GM20000 (cell line): ENCODE results near the gene PTPRN2.

Source experiments
- DNase-seq: peaks from one replicate; pipeline ENCODE4 v3.0.0; 2012; ENCODE audit warnings: low spot score
- TF ChIP-seq, protein P1 (sequence below): IDR thresholded peaks from 2 replicates; pipeline ENCODE4 v1.5.1; 2012; ENCODE audit warnings: mild to moderate bottlenecking, control low read depth; ENCODE audit errors: extremely low read depth, missing control alignments

Gene PTPRN2

GRCh38 chr7:158111906-158112570 lies 475.6 kb downstream of the PTPRN2 start:
- TF ChIP-seq, protein P1, sequence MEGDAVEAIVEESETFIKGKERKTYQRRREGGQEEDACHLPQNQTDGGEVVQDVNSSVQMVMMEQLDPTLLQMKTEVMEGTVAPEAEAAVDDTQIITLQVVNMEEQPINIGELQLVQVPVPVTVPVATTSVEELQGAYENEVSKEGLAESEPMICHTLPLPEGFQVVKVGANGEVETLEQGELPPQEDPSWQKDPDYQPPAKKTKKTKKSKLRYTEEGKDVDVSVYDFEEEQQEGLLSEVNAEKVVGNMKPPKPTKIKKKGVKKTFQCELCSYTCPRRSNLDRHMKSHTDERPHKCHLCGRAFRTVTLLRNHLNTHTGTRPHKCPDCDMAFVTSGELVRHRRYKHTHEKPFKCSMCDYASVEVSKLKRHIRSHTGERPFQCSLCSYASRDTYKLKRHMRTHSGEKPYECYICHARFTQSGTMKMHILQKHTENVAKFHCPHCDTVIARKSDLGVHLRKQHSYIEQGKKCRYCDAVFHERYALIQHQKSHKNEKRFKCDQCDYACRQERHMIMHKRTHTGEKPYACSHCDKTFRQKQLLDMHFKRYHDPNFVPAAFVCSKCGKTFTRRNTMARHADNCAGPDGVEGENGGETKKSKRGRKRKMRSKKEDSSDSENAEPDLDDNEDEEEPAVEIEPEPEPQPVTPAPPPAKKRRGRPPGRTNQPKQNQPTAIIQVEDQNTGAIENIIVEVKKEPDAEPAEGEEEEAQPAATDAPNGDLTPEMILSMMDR = no peak
- DNase-seq = no peak

GRCh38 chr7:158111049-158111751 lies 476.4 kb downstream of the PTPRN2 start:
- no peak for DNase-seq
- TF ChIP-seq, protein P1 = no peak

- DNase-seq = no peak
- TF ChIP-seq, protein P1 = no peak
These were observed 477.0 kb downstream of the PTPRN2 start for GRCh38 chr7:158110661-158111048.

DNA sequence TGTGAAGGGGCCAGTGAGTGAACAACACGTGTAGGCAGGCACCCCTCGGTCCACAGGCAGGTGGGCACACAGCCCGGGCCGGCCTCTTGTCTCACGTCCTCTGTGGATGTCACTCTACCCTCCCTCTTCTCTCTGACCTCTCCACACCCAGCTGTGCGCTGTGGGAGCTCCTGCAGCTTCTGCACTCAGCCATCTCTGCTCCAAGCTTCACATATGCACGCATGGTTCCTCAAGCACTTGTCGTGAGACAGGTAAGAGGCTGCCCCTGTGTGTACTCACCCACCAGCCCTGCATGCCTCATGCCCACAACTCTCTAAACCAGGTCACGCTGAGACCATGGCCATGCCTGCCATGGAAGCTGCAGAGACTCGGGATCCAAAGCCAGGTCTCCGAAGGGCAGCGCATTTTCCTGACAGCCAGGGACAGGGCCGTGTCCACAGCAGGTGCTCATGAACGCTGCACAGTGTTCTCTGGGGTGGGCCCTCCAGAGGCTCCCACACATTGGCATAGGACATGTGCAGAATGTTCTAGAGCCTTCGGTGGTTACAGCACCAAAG lies 477.5 kb downstream of the PTPRN2 start:
- TF ChIP-seq, protein P1 = no peak
- DNase-seq = no peak

DNA sequence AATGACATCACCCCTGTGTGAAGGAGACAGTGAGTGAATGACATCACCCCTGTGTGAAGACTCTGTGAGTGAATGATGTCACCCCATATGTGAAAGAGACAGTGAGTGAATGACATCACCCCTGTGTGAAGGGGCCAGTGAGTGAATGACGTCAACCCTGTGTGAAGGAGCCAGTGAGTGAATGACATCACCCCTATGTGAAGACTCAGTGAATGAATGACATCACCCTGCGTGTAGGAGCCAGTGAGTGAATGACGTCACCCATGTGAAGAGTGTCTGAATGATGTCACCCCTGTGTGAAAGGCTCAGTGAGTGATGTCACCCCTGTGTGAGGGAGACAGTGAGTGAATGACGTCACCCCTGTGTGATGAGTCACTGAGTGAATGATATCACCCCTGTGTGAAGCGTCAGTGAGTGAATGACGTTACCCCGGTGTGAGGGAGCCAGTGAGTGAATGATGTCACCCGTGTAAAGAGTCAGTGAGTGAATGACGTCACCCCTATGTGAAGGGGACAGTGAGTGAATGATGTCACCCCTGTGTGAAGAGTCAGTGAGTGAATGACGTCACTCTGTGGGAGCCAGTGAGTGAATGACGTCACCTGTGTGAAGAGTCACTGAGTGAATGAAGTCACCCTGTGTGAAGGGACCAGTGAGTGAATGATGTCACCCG lies 478.1 kb downstream of the PTPRN2 start:
- TF ChIP-seq, protein P1 = no peak
- no peak for DNase-seq

DNA sequence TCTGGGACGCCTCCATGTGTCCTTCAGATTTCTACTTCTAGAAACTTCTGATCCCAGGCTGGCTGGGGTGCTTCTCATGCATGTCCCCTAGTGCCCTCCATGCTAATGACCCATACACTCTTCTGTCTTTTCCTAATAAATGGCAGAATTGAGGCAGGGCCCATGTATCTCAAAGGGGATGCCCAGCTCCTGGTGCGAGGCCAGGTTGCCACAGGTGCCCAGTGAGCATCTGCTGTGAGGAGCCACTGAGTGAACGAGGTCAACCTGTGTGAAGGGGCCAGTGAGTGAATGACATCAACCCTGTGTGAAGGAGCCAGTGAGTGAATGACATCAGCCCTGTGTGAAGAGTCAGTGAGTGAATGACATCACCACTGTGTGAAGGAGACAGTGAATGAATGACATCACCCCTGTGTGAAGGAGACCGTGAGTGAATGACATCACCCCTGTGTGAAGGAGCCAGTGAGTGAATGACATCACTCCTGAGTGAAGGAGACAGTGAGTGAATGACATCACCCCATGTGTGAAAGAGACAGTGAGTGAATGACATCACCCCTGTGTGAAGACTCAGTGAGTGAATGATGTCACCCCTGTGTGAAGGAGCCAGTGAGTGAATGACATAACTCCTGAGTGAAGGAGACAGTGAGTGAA lies 478.9 kb downstream of the PTPRN2 start:
- no peak for DNase-seq
- TF ChIP-seq, protein P1 = no peak
